Activated T-helper 2 cell treated with anti-CD3 and anti-CD28 coated beads, Interferon-gamma antibody, Interleukin-2, Interleukin-4, amounts not matched to agents 10 μg/mL and 5 μg/mL and 100 μg/mL, durations not matched to agents 14 hours and 24 hours and 36 hours (primary cell): Measurements from ENCODE around the gene RTN4IP1. TPM values are rescaled to one million over a fixed set of nuclear protein-coding genes. Genes with fewer than 3 reads are reported as not detected.

ENCODE experiments used
- DNase-seq: peaks from one replicate; pipeline ENCODE4 v3.0.0; 2021; ENCODE audit warnings: low spot score
- H3K27ac Mint-ChIP-seq: one replicate; pipeline ENCODE4 v1.8.0; 2021; ENCODE audit warnings: mixed read lengths
- H3K27me3 Mint-ChIP-seq: one replicate; pipeline ENCODE4 v1.8.0; 2021; ENCODE audit warnings: low read depth, mixed read lengths
- H3K36me3 Mint-ChIP-seq: one replicate; pipeline ENCODE4 v1.8.0; 2021; ENCODE audit warnings: low read depth, mixed read lengths
- H3K4me1 Mint-ChIP-seq: one replicate; pipeline ENCODE4 v1.8.0; 2021; ENCODE audit warnings: low read depth, mixed read lengths
- H3K4me3 Mint-ChIP-seq: one replicate; pipeline ENCODE4 v1.8.0; 2021; ENCODE audit warnings: low read depth, mild to moderate bottlenecking, moderate library complexity, mixed read lengths
- H3K9me3 Mint-ChIP-seq: one replicate; pipeline ENCODE4 v1.8.0; 2021; ENCODE audit warnings: mixed read lengths
- intact Hi-C: fragments of 100-400 bp; cut with micrococcal nuclease; formaldehyde crosslinking; loops from one replicate; pipeline ENCODE4 v1.15.1; 2023
- total RNA-seq: library from RNA; stranded (reverse); gene quantifications from 2 replicates; pipeline ENCODE4 v1.2.3, GENCODE V29; 2022

The RTN4IP1 gene
- total RNA-seq, 1 donor from 2014 or later, result 6.4 TPM

DNA sequence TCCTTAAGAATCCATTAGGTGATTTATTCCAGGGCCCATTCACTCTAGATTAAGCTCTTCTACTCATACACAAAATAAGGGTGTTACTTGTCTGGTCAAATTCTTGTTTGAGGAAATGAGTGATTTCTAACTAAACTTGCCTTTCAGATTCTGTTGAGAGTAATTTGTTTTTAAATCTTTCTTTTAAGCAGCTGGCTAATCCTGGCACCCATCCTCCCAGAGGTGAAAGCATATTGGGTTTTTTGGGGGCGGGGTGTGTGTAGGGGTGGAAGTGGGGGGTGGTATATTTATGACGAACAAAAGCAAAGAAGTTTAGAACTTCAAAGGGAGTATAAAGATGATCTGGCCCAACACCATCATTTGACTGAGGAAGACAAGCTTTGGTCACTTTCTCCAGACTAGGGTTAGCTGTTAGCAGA lies 94.7 kb downstream of the RTN4IP1 start:
- DNase-seq, result no peak
- intact Hi-C loops, result loop anchor here (1.0 to 2.0 kb wide), 4 partner anchors 9 to 26 kb away; no protein-coding TSS in a partner anchor
- Mint-ChIP-seq H3K27ac (peak overlapping the region; percentile 82), H3K36me3 (peaks cover 92% of the 10 kb centered on the region), H3K4me3 (peak overlapping the region; percentile 9), H3K4me1 (peaks cover 70% of the 10 kb centered on the region), H3K9me3 (no peaks in the 10 kb centered on the region), H3K27me3 (no peaks in the 10 kb centered on the region)

DNA sequence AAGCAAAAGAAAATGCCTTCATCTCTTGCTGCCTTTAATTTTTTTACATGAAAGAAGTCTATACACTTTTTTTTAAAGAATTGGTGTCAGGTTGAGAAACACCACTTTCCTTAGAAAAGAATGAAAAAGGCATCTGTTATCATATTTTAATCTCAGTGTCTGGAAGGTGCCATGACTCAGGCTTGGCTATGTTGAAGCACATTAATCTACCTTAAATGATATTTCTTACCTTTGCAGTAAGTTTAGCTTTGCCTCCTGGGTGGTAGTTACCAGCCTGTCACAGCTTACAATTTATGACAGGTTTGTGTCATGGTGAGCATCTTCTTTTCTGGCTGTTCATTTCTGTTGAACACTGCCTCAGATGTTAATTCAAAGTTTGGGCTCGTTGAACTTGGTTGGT lies 95.3 kb downstream of the RTN4IP1 start:
- intact Hi-C loops, result loop anchor here (1.0 to 2.0 kb wide), 4 partner anchors 9 to 26 kb away; no protein-coding TSS in a partner anchor
- peak overlapping the region; percentile 82 for H3K27ac Mint-ChIP-seq
- H3K4me3 Mint-ChIP-seq, result no peak overlapping the region
- no peaks in the 10 kb centered on the region for H3K9me3 Mint-ChIP-seq
- no peak for DNase-seq
- H3K4me1 Mint-ChIP-seq, result peaks cover 73% of the 10 kb centered on the region
- peaks cover 94% of the 10 kb centered on the region for H3K36me3 Mint-ChIP-seq
- H3K27me3 Mint-ChIP-seq, result no peaks in the 10 kb centered on the region

DNA sequence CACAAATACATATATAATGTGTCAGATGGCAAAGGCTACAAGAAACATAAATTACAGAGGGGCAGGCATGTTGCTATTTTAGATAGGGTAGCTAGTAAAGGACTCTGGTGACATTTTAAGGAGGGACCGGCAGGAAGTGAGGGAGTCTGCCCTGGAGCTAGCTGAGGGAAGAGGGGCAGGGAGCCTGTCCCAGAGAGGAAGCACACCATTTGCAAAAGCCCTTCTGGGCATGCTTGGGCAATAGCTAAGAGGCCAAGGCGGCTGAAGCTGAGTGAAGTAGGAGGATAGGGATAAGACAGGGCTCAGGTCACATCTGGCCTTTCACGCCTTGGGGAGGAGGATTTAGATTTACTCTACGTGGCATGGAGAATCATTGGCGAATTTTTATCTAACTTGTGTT lies 96.2 kb downstream of the RTN4IP1 start:
- Mint-ChIP-seq H3K9me3 (no peaks in the 10 kb centered on the region), H3K36me3 (peaks cover 92% of the 10 kb centered on the region), H3K27me3 (no peaks in the 10 kb centered on the region), H3K4me3 (no peak overlapping the region), H3K4me1 (peaks cover 71% of the 10 kb centered on the region), H3K27ac (peak overlapping the region; percentile 54)
- DNase-seq, result no peak
- intact Hi-C loops, result no loop called here

DNA sequence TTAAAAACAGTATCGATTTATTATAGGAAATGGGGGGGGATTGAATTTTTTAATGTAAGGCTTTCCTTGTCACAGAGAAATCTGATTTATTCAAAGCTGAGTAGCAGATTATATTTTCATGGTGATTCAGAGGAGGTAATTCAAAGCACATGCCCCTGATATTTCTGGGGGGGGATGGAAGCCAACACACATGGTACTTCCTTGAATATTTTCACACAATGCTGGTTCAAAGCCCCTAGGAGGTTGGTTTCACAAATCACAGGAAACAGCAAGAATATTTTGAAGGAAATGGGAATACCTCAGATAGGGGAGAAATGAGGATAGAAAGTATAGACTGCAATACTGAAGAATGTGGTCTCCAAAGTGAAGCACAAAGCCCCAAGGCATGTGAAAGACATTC lies 98.8 kb downstream of the RTN4IP1 start:
- H3K9me3 Mint-ChIP-seq, result no peaks in the 10 kb centered on the region
- no peak overlapping the region for H3K27ac Mint-ChIP-seq
- intact Hi-C loops, result no loop called here
- peaks cover 68% of the 10 kb centered on the region for H3K4me1 Mint-ChIP-seq
- DNase-seq, result no peak
- peaks cover 91% of the 10 kb centered on the region for H3K36me3 Mint-ChIP-seq
- H3K27me3 Mint-ChIP-seq, result no peaks in the 10 kb centered on the region
- no peak overlapping the region for H3K4me3 Mint-ChIP-seq

DNA sequence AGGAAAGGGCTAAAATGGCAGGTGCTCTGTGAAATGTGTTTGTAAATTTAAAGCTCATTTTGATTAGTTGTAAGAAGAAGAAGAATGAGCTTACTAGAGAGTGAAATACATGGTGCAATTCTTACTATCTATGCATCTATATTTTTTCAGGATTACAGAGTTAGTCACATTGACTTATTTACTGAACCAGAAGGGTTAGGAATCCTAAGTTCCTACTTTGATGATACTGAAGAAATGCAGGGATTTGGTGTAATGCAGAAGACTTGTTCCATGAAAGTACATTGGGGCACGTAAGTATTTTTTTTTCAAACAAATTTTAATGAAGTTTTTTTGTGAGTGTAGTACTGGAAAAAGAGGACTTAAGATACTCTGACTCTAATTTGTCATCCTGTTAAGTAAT lies 99.3 kb downstream of the RTN4IP1 start:
- Mint-ChIP-seq H3K4me3 (no peak overlapping the region), H3K36me3 (peaks cover 91% of the 10 kb centered on the region)
- intact Hi-C loops, result no loop called here

DNA sequence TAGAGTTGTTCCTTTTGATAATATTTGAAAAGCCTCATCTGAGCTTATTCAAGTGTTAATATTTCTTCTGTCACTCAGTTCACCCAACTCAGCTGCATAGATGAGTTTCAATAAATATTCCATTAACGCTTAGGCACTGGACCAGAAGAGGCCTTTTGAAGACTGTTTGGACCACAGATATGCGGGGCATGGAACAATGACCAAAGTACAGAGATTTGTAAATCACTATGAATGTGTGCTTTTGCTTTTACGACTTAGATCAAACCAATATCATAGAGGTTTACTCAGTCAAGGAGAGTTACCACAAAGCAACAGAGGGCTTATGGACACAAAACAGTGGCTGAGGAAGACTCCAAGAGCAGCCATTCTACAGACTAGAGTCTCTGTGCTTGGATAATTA lies 99.9 kb downstream of the RTN4IP1 start:
- Mint-ChIP-seq H3K9me3 (no peaks in the 10 kb centered on the region), H3K4me1 (peaks cover 66% of the 10 kb centered on the region), H3K27me3 (no peaks in the 10 kb centered on the region), H3K27ac (peak overlapping the region; percentile 14), H3K36me3 (peaks cover 89% of the 10 kb centered on the region), H3K4me3 (no peak overlapping the region)
- no peak for DNase-seq
- intact Hi-C loops, result loop anchor here (10.0 kb wide), 2 partner anchors 535 to 735 kb away; no protein-coding TSS in a partner anchor

More for the DNA sequence above, 99.3 kb downstream of the RTN4IP1 start:
- peak overlapping the region; percentile 45 for H3K27ac Mint-ChIP-seq
- peaks cover 68% of the 10 kb centered on the region for H3K4me1 Mint-ChIP-seq
- no peaks in the 10 kb centered on the region for H3K9me3 Mint-ChIP-seq
- no peaks in the 10 kb centered on the region for H3K27me3 Mint-ChIP-seq
- DNase-seq, result no peak

DNA sequence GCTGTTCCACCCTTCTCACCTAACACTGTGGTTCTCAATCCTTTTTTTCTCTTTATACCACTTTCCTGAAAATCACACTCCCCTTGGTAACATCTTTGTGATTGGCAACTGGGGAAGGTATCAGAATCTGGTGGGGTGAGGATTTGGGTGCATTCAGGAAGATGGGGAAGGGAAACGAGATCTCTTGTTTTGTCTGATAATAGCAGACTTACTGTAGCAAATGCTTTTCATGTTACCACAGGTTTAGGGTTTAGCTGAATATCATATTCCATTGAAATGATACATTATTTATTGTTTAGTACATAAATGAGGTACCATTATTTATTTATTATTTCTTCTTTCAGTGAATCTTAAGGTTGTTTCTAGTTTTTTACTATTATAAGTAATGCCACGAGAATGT lies 100.8 kb downstream of the RTN4IP1 start:
- no peak overlapping the region for H3K4me3 Mint-ChIP-seq
- DNase-seq, result no peak
- intact Hi-C loops, result loop anchor here (10.0 kb wide), 2 partner anchors 536 to 734 kb away; no protein-coding TSS in a partner anchor
- no peaks in the 10 kb centered on the region for H3K27me3 Mint-ChIP-seq
- peaks cover 81% of the 10 kb centered on the region for H3K36me3 Mint-ChIP-seq
- peak overlapping the region; percentile 31 for H3K27ac Mint-ChIP-seq
- H3K4me1 Mint-ChIP-seq, result peaks cover 60% of the 10 kb centered on the region
- H3K9me3 Mint-ChIP-seq, result no peaks in the 10 kb centered on the region

DNA sequence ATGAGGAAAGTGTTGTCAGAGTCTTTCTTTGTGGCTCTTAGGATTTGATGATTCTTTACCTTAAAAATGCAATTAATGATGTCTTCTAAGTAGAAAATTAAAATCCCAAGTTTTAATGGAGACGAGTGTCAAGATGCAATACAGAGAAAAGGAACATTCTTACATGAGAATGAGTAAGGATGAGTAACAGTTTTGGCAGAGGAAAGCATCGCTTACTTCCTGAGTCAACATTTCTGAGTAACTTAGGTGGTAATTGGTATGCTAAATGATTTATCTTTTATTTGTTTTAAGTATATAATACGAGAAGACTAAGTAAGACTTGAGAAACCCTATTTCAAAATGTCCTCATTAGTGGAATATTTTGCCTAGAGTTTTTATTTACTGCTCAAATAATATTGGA lies 101.3 kb downstream of the RTN4IP1 start:
- Mint-ChIP-seq H3K9me3 (no peaks in the 10 kb centered on the region), H3K36me3 (peaks cover 76% of the 10 kb centered on the region), H3K4me3 (no peak overlapping the region), H3K27me3 (no peaks in the 10 kb centered on the region), H3K27ac (peak overlapping the region; percentile 72), H3K4me1 (peaks cover 58% of the 10 kb centered on the region)
- intact Hi-C loops, result loop anchor here (10.0 kb wide), 2 partner anchors 537 to 733 kb away; no protein-coding TSS in a partner anchor
- DNase-seq, result no peak

DNA sequence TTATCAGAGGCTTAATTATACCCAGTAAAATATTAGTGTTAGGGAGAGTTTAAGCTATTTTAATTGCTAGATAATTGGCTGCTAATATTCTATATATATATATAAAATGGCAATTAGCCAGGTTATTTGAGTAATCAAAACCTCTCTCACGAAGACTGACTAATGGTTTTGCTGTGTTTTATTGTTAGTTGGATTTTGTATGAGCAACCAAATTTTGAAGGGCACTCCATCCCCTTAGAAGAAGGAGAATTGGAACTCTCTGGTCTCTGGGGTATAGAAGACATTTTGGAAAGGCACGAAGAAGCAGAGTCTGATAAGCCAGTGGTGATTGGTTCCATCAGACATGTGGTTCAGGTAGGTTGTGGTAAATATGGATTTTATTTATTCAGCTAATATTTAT lies 102.2 kb downstream of the RTN4IP1 start:
- DNase-seq, result no peak
- intact Hi-C loops, result loop anchor here (10.0 kb wide), 2 partner anchors 538 to 732 kb away; no protein-coding TSS in a partner anchor
- Mint-ChIP-seq H3K27ac (no peak overlapping the region), H3K4me1 (peaks cover 56% of the 10 kb centered on the region), H3K27me3 (no peaks in the 10 kb centered on the region), H3K4me3 (no peak overlapping the region), H3K36me3 (peaks cover 73% of the 10 kb centered on the region), H3K9me3 (no peaks in the 10 kb centered on the region)

DNA sequence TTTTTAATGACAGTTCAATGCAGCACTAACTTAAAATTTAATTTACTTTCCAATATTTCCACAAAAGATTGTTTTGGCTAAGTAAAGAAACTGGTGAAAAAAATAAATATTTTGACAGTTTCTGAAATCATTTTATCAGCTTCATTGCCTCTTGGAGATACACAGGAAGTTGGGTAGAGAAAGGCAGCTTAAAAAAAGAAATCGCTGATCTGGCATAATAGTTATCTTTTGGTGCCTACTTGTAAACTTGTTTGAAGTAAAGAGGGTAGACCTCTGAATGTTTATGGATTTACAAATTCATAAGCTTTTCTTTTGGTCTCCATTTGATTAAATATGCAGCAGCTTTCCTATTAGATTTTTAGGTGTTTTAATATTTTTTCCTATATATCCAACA lies 103.4 kb downstream of the RTN4IP1 start:
- no peak for DNase-seq
- Mint-ChIP-seq H3K9me3 (no peaks in the 10 kb centered on the region), H3K4me1 (peaks cover 59% of the 10 kb centered on the region), H3K27ac (peak overlapping the region; percentile 10), H3K4me3 (no peak overlapping the region), H3K36me3 (peaks cover 70% of the 10 kb centered on the region), H3K27me3 (no peaks in the 10 kb centered on the region)
- intact Hi-C loops, result loop anchor here (1.0 to 10.0 kb wide), 3 partner anchors 8 to 731 kb away; no protein-coding TSS in a partner anchor

DNA sequence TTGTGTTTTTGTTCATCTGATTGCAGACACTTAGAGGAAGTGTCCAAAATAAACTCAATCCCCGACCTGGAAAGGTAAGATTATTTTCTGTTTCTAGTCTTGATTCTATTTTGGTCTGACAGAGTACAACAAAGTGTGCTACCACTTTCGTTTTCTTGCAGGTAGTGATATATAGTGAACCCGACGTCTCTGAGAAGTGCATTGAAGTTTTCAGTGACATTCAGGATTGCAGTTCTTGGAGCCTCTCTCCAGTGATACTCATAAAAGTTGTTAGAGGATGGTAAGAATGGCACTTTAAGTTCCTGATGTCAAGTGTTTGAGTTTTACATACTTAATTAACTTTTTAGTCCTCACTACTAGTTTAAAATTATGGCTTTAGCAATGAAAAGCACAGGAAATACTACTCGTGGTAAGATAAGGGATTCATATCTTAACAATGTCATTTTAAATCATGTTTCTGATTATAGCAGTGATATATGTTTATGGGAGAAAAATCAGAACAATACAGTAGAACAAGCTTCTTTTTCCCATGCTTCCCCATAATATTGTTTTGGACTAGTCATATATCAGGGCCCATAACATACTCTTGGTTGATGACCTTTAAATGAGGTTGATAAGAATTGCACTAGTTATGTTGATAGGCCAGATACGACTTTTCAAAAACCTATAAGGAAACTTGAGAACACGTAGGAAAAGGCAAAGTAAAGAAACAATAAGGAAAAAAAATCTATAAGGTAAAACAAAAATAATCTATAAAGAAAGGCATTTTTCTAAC lies 104.0 kb downstream of the RTN4IP1 start:
- no peak for DNase-seq
- H3K27ac Mint-ChIP-seq, result peak overlapping the region; percentile 82
- peaks cover 66% of the 10 kb centered on the region for H3K36me3 Mint-ChIP-seq
- intact Hi-C loops, result loop anchor here (1.0 to 10.0 kb wide), 3 partner anchors 9 to 730 kb away; no protein-coding TSS in a partner anchor
- H3K9me3 Mint-ChIP-seq, result no peaks in the 10 kb centered on the region
- H3K27me3 Mint-ChIP-seq, result no peaks in the 10 kb centered on the region
- peaks cover 58% of the 10 kb centered on the region for H3K4me1 Mint-ChIP-seq
- peak overlapping the region; percentile 73 for H3K4me3 Mint-ChIP-seq

DNA sequence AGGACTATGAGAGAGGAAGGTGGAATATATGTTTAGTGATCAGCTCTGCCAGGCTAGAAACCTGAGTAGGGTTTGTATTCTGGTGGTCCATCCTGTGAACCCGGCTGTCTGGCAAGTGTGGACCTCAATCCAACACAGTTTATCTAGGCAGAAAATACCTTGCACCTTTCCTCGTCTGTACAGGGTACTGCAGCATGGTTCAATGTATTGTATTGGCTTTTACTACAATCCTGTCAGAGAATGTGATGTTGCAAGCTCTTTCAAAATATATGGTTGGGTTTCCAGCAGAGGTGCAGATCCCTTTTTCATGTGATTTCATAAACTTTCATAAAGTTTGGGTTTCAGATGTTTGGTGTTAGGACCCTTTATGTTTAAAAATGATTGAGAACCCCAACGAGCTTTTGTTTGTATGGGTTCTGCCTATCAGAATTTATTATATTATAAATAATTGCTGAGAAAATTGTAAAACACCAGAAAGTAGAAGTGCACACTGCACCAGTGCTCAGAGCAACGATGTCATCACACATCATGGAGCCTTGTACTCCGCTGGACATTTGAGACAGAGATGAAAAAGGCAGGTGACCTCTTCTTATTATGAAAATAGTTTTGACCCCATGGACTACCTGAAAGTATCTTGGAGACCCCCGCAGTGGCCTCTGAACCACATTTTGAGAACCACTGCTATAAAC lies 106.6 kb downstream of the RTN4IP1 start:
- H3K27ac Mint-ChIP-seq, result peak overlapping the region; percentile 97
- peak overlapping the region; percentile 90 for H3K4me3 Mint-ChIP-seq
- no peaks in the 10 kb centered on the region for H3K27me3 Mint-ChIP-seq
- DNase-seq, result no peak
- intact Hi-C loops, result loop anchor here (5.0 to 10.0 kb wide), 4 partner anchors 90 to 728 kb away; partner anchors contain the start of gene ATG5
- H3K4me1 Mint-ChIP-seq, result peaks cover 56% of the 10 kb centered on the region
- H3K9me3 Mint-ChIP-seq, result no peaks in the 10 kb centered on the region
- H3K36me3 Mint-ChIP-seq, result peaks cover 51% of the 10 kb centered on the region
